ENCODE measurements around the gene CDH4. TPM values are rescaled to one million over a fixed set of nuclear protein-coding genes. Genes with fewer than 3 reads are reported as not detected.

CDH4 gene
- total RNA-seq, 4 donors from 2014 or later: 0.13 to 0.38 (median 0.21) TPM; not detected in 1

DNA sequence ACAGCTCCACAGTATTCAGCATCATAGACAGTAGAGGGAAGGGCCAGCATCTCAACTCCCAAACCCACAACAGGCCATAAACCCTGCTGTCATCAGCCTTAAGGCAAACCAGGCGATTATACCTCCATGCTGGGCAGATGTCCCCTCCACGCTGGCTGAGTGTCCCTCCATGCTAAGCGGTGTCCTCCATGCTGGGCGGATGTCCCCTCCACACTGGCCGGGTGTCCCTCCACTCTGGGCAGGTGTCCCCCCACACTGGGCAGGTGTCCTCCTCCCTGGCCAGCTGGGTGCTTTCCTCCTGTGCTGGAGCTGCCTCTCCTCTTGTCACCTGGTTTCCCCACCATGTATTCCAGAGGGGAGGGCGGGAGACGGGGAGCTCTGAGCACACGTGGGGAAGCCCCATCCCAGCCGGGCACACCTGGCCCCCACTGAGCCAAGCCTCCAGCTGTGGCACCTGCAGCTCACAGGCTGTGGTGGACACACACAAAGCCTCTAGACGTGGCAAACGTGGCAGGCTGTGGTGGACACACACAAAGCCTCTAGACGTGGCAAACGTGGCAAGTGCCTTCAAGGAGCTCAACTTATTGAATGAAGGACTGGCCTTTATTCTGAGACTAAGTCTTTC is 616.5 kb downstream of the CDH4 start:
- TF ChIP-seq, protein P1, sequence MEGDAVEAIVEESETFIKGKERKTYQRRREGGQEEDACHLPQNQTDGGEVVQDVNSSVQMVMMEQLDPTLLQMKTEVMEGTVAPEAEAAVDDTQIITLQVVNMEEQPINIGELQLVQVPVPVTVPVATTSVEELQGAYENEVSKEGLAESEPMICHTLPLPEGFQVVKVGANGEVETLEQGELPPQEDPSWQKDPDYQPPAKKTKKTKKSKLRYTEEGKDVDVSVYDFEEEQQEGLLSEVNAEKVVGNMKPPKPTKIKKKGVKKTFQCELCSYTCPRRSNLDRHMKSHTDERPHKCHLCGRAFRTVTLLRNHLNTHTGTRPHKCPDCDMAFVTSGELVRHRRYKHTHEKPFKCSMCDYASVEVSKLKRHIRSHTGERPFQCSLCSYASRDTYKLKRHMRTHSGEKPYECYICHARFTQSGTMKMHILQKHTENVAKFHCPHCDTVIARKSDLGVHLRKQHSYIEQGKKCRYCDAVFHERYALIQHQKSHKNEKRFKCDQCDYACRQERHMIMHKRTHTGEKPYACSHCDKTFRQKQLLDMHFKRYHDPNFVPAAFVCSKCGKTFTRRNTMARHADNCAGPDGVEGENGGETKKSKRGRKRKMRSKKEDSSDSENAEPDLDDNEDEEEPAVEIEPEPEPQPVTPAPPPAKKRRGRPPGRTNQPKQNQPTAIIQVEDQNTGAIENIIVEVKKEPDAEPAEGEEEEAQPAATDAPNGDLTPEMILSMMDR (IDR thresholded peaks at IDR 0.05): no peak
- no peak for TF ChIP-seq POLR2A (IDR thresholded peaks at IDR 0.05)
- no peak for DNase-seq
- 71 to 76% methylated on average over 7 to 9 of the region's 13 CpGs for WGBS, 2 donors
- Histone ChIP-seq H3K4me1 (no peaks in the 10 kb centered on the region), H3K9me3 (no peaks in the 10 kb centered on the region), H3K4me3 (no peak overlapping the region), H3K36me3 (no peaks in the 10 kb centered on the region), H3K27me3 (peaks cover 0 to 15% (median 0%) of the 10 kb centered on the region in 4 donors), H3K27ac (no peak overlapping the region)
- intact Hi-C loops (cut with DNase I): no loop called here

DNA sequence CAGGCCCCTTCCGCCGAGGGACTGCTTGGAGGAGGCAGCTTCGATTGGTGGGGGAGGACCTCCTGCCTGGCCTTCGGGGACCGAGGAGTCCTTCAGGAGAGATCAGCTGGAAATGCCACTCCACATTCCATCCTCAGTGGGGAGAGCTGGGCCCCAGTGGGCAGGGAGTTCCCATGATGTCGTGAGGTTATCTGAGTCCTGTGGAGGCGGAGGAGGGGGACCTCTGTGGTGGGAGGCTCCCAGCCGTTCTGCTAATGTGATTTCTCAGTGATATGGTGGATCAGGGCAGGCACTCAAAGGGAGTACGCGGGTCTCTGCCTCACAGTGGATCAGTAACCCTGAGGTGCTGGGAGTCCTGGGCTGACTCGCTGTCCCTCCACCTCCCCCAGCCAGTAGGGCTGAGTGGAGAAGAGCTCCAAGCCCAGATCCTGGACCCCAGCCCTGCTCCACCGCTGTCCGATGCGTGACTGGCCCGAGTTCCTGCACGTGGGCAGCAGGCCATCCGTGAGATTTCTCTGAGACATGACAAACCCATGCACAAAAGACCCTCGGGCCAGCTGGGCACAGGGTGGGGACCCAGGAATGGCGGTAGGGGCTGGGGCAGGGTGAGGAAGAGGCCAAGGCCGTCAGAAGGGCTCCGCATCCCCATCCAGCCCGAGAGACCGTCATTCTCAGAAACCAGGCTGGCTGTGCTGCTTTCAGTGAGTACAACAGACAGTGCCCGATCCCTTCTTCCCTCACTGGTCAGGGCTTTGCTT is 617.9 kb downstream of the CDH4 start:
- H3K9me3 ChIP-seq: no peaks in the 10 kb centered on the region
- no peak overlapping the region for H3K27ac ChIP-seq
- WGBS, 2 donors: 68 to 85% methylated on average over 5 to 11 of the region's 24 CpGs
- no peak for TF ChIP-seq POLR2A (IDR thresholded peaks at IDR 0.05)
- TF ChIP-seq, protein P1 (IDR thresholded peaks at IDR 0.05): no peak
- no peaks in the 10 kb centered on the region for H3K36me3 ChIP-seq
- H3K4me1 ChIP-seq: peaks cover 0 to 5% (median 0%) of the 10 kb centered on the region in 3 donors
- DNase-seq: no peak
- H3K4me3 ChIP-seq: no peak overlapping the region
- intact Hi-C loops (cut with DNase I): no loop called here
- H3K27me3 ChIP-seq: peaks cover 0 to 24% (median 0%) of the 10 kb centered on the region in 4 donors

DNA sequence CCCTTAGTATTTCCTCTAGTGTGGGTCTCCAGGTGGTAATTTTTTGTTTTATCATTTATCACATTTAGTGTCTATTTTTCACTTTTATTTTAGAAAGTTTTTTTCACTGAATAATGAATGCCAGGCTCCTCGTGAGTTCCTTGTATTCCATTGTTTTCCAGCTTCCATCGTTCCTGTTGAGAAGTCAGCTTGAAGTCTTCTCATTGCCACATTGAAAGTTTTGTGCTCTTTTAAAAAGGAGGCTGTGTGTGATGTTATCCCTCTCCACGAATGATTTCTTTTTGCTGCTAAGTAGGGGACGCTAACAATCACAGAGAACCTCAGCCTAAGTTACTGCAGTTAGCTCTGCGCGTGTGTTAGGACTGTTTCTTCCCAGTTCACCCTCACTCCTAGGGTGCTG is 619.1 kb downstream of the CDH4 start:
- DNase-seq: no peak
- Histone ChIP-seq H3K4me3 (no peak overlapping the region), H3K9me3 (no peaks in the 10 kb centered on the region), H3K36me3 (no peaks in the 10 kb centered on the region), H3K27ac (no peak overlapping the region), H3K4me1 (peaks cover 0 to 5% (median 0%) of the 10 kb centered on the region in 3 donors), H3K27me3 (peaks cover 0 to 35% (median 0%) of the 10 kb centered on the region in 4 donors)
- TF ChIP-seq POLR2A (IDR thresholded peaks at IDR 0.05): no peak
- TF ChIP-seq, protein P1 (IDR thresholded peaks at IDR 0.05): no peak
- 76 to 78% methylated on average over 6 of the region's 6 CpGs for WGBS, 2 donors
- intact Hi-C loops (cut with DNase I): no loop called here

DNA sequence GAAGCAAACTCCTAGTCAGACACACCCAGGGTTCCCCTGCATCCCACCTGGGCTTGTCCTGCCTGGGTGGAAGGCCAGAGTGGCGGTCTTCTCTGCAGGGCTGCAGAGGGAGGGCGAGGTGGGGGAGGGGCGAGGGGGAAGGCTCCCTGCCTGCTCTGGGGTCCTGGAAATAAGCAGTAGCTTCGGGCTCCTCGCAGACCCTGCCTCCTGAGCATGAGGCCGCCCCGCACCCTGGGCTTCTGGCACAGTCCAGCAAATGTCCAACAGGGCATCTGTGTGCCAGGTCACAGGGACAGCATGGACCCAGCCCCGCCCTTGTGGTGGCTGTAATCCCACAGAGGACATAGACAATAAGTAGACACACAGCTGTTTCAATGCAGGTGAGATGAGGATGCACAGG is 619.9 kb downstream of the CDH4 start:
- intact Hi-C loops (cut with DNase I): no loop called here
- H3K36me3 ChIP-seq: no peaks in the 10 kb centered on the region
- whole genome bisulfite sequencing, 2 donors: 89% methylated on average over 5 of the region's 8 CpGs; no CpG with 5 or more reads in 1 of the 2 donors
- H3K27ac ChIP-seq: no peak overlapping the region
- no peak for TF ChIP-seq POLR2A (IDR thresholded peaks at IDR 0.05)
- TF ChIP-seq, protein P1 (IDR thresholded peaks at IDR 0.05): no peak
- no peak for DNase-seq
- H3K4me1 ChIP-seq: peaks cover 0 to 5% (median 0%) of the 10 kb centered on the region in 3 donors
- no peaks in the 10 kb centered on the region for H3K9me3 ChIP-seq
- H3K27me3 ChIP-seq: peaks cover 0 to 39% (median 0%) of the 10 kb centered on the region in 4 donors
- H3K4me3 ChIP-seq: no peak overlapping the region

DNA sequence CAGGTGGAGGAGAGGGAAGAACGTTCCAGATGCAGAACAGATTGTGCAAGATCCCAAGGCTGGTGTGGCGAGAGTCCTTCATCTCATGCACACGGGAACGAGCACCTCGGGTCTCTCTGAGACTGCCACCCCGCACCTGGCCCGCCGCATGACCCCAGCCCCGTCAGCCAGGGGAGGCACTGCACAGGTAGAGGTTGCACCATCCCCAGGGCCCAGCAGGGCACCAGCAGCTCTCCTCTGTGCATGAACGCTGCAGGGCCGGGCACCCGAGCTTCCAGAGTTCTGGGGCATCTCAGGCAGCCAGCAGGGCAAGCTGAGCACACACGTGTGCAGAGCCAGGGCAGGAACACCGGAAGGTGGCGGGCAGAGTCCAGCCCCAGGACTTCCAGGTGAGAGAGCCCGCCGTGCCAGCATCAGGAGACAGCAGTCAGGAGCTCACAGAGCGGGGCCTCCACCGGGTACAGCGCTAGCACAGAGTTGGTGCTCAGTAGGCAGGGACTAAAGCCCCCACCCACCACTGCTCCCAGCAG is 620.4 kb downstream of the CDH4 start:
- no peaks in the 10 kb centered on the region for H3K9me3 ChIP-seq
- no peak for TF ChIP-seq POLR2A (IDR thresholded peaks at IDR 0.05)
- TF ChIP-seq, protein P1 (IDR thresholded peaks at IDR 0.05): no peak
- intact Hi-C loops (cut with DNase I): no loop called here
- no peak overlapping the region for H3K4me3 ChIP-seq
- no peak overlapping the region for H3K27ac ChIP-seq
- peaks cover 0 to 42% (median 0%) of the 10 kb centered on the region in 4 donors for H3K27me3 ChIP-seq
- H3K4me1 ChIP-seq: peaks cover 0 to 5% (median 0%) of the 10 kb centered on the region in 3 donors
- DNase-seq: no peak
- H3K36me3 ChIP-seq: no peaks in the 10 kb centered on the region
- 90 to 91% methylated on average over 2 to 8 of the region's 20 CpGs for WGBS, 2 donors
